SH-SY5Y (cell line): ENCODE data around the gene KCNIP4.

Experiments used
- GATA2 ChIP-seq: IDR thresholded peaks from 2 replicates; pipeline ENCODE4 v1.6.1; 2011; ENCODE audit warnings: mild to moderate bottlenecking, low read depth, low read length
- GATA3 ChIP-seq: IDR thresholded peaks from 2 replicates; pipeline ENCODE4 v1.6.1; 2011; ENCODE audit warnings: low read depth, mild to moderate bottlenecking, low read length, moderate library complexity

- no peak for TF ChIP-seq GATA2
- no peak for TF ChIP-seq GATA3
Measured at GRCh38 chr4:21018817-21019216, 929.8 kb downstream of the KCNIP4 start.
